T1000 (cell line): ENCODE results near the gene ADAMTS2.

ENCODE experiments used
- DNase-seq: peaks from one replicate; lab custom pipeline; 2025; ENCODE audit warnings: mixed read lengths; lab: John Stamatoyannopoulos, UW

The ADAMTS2 gene

DNA sequence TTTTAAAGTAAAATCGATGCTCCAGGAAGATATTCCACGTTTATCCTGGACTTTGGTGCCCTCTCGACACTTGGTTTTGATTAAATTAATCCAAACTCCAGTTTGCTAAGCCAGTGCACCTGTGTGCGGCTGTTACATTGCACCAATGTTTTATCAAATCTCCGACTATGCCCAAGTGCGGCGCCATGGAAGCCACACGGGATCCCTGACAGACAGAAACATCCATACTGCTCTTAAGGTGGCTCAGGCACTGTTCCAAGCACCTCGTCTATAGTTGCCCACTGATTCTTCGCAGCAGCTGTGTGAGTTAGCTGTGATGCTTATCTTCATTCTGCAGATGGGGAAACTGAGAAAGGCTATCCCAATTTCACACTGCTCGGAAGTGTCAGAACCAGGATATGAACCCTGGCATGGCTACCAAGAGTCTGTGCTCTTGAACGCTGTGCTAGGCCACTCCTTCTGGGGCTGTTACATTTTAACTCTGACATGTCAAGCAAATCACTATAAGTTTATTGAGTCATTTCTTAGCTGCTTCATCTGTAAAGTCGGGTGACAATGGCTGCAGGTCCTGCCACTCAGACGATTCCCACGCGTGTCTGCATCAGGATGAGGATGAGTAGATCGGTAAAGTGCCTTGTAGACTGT lies 113.0 kb downstream of the ADAMTS2 start:
- no peak for DNase-seq

DNA sequence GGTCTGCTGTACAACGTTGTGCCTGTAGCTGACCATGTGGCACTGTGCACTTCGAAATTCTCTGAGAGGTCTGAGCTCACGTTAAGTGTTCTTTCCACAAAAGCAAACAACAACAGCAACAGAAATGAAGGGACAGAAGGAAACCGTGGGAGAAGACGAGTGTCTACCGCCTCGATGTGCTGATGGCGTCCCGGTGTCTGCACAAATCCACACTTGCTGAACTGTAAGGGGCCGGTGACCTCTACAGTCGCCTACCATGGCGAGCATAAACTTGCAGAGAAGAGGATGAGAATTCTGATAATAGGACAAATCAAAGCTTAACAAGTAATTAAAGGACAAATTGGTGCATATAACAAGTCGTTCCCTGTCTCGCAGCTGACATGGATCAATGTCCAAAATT lies 114.0 kb downstream of the ADAMTS2 start:
- no peak for DNase-seq

DNA sequence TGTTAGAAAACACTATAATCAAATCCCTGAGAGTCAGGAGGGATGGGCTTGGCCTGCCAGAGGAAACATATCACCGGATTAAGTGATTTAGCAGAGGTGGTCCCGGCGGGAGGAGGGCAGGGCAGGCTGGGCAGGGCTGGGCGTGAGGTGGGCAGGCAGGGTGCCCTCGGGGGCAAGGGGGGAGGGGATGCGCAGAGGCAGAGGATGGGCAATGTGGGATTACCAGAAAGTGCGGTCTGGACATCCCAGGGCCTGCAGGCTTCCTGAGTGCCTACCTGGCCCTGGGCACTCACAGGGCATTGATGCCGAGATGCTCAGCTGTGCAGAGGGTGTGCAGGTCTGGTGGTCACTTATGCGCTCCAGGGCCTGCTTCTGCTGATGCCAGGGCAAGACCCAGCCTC lies 115.2 kb downstream of the ADAMTS2 start:
- no peak for DNase-seq

DNA sequence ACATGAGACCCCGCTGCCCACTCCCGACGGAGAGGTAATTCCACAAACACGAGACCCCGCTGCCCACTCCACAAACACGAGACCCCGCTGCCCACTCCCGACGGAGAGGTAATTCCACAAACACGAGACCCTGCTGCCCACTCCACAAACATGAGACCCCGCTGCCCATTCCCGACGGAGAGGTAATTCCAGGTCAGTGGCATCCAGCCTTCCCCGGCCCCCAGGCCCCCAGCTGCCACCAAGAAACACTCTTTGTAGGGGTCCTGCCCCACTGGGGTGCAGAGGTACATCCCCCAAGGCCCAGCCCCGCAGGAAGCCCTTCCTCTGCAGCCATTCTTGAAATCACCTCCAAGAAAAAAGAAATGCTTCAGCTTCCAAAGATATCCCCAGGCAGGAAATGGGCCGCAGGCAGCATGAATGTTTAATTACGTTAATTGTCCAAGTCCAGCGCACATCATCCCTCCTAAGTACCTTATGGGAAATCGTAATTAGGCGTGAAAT lies 115.9 kb downstream of the ADAMTS2 start:
- DNase-seq: no peak

DNA sequence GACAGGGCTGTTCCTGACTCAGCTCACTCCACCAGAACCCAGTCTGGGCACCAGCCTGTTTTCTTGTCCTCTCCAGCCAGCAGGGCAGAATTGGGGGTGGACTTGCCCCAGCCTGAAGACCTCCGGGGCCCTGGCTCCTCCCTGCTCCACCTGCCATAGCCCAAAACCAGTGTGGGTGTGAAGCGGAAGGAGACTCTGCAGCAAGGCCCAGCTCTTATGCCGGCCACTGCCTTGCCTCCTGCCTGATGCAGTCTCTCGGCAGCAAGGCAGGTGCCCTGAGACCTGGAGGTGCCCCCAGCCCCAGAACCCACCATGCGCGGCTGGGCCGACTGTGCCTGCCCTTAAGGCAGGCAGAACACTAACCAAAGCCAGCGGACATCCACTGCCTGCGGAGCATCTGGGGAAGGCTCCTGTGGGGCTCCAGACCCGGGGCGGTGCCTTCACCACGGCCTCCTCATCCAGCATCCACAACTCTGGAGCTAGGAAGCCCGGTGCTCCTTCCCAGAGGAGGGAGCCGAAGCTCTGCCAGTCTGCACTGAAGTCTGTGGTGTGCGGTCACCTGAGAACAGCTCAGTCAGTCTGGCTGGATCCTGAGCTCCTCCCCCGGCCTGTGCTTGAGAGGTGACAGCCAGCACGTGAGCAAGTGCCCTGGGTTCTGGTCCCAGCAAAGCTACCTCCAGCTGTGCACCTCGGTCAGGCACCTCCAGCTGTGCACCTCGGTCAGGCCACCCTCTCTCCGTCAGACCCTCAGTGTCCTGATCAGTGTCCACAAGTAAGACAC lies 116.7 kb downstream of the ADAMTS2 start:
- DNase-seq: no peak

DNA sequence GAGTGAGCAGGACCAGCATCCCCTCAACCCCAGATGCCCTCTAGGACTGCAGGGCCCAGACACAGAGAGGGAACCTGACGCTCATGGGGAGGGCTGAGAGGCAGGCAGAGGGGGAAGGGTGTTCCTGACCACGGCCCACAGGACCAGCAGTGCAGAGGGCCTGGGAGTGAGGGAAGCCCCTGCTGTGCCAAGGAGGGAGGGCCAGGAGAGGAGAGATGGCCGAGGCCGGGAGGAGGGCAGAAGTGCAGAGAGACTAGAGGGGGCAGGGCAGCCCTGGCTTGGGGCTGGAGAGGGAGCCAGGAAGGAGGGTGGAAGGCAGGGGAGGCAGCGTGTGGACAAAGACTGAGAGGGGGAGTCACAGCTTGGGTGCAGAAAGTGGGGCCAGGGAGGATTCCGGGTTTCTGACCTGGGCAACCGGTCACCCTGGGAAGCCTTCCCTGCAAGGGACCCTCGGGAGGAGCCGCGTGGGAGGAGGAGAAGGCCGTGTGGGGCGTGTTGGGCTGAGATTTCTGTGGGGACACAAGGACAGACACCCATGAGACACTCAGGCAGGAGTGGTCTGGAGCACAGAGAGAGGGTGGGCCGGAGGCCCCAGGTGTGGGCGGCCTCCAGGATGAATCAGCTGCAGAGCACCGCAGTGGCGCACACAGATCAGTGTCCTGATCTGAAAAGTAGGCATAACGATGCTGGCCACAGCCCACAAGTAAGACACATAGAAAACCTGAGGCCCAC lies 117.5 kb downstream of the ADAMTS2 start:
- DNase-seq: no peak

DNA sequence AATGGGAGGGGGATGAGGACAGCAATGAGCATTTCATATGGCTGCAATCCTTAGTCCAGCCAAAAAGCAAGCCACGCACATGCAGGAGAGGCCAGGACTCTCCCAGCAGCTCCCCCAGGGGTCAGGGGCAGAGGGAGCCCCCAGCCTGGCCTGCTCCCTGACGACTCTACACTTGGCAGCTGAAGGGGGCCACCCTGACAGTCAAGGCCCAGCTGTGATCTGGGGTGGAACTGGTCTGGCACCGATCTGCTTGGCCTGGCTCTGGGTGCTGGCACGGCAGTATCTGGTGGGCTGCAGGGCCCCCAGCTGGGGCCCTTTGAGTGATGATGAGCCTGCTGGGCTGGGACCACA lies 118.1 kb downstream of the ADAMTS2 start:
- DNase-seq: no peak

DNA sequence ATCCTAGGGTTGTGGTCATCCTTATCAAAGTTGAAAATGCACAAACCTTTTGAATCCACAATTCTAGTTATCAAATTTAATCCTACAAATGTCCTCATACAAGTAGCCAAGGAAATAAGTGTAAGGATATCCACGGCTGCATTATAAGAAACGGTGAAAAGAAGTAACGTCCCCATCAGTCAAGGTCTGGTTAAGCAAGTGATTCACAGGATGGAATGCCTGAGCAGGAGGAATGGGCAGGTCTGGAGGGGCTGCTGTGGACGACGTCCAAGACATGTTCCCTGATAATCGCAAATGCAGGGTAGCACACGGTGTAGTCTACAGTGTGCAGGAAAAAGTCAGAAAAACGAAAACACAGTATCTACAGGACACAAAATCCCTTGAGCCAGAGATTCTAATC lies 118.6 kb downstream of the ADAMTS2 start:
- DNase-seq: no peak

DNA sequence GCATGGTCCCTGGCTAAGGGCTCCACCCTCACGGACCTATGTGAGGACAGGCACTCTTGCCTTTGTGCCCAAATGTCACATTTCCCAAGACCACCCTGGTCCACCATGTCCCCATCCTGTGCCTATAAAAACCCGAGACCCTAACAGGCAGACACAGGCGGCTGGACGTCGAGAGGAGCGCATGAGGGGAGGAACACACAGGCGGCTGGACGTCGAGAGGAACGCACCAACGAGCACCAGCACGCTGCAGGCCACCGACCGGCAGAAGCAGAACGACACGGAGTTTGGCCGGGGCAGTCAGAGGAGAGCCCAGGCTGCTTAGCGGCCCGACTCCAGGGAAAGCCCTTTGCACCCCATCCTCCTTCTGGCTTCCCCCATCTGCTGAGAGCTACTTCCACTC lies 119.9 kb downstream of the ADAMTS2 start:
- no peak for DNase-seq

DNA sequence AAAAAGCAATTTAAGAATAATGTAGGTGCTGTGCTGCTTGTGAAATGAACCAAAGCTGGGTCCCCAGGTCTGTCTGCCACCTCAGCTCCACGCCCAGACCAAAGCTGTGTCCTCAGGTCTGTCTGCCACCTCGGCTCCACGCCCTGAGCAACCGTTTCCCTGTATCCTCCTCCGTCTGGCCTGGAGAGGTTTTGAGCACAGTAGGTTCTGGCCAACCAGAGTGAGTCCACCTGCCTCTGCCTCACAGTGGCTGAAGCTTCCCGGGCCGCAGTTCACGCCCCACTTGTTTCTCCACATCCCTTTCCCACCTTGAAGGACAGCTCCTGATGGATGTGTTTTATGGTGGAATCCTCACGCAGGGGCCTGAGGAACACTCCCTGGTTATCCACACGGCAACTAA lies 120.5 kb downstream of the ADAMTS2 start:
- no peak for DNase-seq

DNA sequence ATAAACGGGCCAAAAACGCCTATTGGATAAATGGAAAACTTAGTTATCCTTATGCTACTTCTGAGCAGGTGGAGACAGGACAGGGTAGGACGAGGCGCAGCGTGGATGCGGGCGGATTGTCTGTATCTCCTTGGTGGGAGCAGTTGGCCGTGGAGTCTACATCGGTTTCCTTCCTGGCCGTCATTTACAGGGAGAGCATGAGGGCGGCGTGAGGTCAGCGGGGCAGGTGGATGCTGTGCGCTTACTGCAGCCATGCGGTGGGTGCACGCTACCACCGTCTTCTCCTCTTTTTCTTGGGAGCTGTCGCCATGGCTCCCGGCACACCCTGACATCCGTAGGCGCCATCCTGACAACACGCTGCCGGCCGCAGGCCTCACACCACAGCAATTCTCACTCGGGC lies 121.3 kb downstream of the ADAMTS2 start:
- DNase-seq: no peak

DNA sequence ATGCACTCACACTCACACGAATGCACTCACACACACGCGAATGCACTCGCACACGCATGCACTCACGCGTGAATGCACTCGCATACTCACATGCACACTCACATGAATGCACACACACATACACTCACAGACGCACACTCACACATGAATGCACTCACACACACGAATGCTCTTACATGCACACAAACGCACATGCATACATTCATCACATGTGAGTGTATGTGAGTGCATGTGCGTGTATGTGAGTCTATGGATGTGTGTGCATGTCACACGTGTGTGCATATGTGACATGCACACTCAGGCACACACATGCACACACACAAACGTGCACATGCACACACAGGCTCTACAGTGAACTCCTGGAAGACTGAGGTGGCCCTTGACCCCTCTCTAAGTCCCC lies 121.7 kb downstream of the ADAMTS2 start:
- no peak for DNase-seq

DNA sequence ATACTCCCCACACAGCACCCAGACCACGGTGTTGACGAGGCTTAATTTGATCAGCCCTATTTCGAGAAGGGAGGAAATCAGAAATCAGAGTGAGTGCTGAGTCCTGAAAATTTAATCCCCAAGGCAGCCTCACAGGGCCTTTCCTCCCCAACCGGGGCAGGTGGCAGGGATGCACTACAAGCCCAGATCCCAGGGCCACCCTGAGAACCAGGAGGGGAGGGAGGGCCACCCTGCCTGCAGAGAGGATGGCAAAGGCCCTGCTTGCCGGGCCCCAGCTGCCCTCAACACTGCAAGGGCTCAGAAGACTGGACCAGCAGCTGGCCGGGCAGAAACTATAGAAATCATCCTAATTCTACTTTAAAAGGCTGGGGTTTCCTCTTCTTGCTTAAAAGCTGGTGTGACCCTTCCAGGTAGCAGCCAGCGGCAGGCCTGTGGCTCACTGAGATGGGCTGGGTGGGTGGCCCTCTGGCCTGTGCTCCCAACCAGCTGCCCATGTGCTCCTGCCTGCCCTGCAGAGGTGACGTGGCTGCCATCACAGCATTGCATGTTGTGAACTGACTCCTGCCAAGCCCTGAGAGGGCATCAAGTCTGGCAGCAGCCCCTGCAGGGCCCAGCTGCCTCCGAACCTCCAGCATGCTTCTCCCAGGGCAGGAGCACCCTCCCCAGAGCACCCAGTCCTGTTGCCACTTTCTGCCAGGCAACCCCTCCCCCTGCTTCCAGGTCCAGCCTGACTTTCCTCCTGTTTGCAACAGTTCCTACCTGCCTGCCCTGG lies 122.8 kb downstream of the ADAMTS2 start:
- no peak for DNase-seq

DNA sequence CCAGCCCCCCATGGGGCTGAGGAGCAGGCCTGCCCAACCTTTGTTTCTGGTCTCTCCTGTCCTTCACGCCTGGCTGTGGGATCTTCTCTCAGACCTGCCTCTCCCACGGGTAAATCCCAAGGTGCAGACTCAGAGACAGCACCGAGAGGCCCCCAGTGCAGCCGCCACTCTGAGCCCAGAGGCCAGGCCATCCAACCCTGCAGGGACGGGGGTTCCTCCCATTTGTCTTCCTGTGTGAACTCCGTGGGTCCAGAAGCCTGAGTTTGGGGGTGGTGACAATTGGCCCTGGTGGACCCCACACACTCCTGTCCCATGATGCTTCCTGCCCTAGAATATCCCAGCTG lies 123.4 kb downstream of the ADAMTS2 start:
- DNase-seq: no peak

DNA sequence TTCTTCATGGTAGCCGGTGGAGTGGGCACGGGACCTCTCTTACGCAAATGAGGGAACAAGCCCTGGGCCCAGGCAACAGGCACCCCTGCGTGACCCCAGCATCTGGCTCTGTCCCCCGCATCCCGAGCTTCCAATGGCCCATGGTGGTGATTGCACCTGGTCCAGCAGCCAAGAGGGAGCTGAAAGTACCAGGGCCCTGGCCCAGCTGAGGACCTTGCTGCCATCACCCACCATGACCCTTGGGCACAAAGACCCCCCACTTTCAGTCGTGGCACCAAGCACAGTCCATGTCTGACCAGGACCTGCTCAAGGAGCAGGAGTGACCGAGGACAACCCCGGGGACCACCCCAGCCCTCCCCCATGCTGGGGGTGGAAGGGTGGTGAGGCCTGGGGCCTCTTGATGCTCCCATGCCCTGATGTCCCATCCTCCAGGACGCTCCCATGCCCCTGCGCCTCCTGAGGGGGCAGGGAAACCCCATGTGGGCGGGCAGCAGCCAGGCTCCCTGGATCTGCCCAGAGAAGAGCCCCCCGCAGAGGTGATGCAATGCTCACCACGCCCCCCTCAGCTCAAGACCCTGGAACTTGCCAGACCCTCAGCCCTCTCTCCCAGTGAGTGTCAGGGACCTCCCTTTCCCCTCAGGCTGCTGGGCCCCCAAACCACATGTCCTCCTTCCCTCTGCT lies 123.9 kb downstream of the ADAMTS2 start:
- DNase-seq: no peak

DNA sequence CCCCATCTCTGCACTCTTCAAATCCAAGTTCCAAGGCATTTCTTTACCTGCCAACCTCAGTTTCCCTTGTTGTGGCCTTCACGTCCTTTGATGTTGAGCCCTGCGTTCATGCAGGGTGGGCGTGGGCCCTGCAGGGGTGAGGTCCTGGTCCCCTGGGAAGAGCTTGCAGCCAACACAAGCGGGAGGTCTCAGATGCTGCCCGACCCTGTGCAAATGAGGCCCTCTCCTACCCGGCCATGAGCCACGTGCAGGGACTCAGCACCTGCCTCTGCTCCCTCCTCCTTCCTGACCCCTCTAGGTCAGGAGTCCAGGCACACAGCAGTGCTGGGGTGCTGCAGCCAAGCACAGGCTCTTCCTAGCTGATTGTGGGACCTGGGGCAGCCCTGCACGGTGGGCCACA lies 124.5 kb downstream of the ADAMTS2 start:
- no peak for DNase-seq

DNA sequence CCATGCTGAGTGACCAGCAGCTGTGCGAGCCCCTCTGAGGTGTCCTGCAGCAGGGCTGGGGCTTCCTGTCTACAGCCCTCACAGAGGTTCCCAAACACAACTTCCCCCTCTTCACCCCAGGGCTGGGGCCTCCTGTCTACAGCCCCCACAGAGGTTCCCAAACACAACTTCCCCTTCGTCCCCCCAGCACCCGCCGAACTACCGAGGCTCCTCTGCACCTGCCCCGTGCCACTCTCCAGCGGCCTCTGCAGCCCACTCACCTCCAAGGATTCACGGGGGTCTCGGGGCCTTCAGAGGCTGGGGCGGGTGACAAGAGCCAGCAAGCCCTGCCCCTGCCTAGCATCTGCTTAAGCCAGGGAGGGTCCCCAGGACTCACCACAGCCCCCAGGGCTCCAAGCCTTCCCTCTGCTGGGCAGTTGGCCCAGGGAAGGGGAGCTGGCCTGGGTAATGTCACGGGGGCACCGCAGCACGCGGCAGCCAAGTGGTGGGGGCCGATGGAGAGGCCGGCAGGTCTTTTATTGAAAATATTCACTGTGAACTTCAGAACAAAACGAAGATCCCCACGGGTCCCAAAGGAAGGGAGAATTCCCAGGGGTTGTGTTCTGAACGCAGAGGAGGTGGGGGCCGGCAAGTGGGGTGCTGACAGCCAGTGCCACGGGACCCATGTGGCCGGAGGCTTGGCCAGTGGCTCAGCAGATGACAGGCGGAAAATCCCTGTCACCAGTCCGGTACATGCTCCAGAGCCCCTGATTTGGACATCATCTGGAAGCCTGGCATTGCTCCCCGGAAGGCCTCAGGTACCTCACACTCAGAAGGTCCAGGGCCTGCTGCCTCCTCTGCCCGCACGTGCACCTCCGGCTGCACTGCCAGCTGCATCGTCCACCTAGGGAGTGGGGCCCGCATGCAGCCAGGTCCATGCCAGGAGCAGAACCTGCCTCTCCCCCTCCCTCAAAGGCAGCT lies 125.3 kb downstream of the ADAMTS2 start:
- DNase-seq: no peak

DNA sequence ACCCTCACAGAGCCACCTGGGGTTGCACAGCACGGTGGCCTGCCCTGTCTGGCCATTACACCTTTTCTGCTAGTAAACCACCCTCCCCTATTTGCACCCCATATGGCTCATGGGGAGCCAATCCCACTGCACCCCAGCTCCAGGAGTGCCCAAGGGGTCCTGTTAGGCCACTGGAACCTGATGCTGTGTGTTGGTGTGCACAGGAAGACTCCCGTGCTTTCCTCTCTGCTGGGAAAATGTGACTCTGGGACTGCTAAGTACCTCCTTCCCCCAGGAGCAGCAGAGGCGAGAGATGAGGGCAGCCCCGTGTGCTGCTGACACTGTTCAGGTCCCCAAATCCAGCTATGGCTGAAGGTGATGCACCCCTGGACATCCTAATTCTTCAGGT lies 126.3 kb downstream of the ADAMTS2 start:
- DNase-seq: no peak

DNA sequence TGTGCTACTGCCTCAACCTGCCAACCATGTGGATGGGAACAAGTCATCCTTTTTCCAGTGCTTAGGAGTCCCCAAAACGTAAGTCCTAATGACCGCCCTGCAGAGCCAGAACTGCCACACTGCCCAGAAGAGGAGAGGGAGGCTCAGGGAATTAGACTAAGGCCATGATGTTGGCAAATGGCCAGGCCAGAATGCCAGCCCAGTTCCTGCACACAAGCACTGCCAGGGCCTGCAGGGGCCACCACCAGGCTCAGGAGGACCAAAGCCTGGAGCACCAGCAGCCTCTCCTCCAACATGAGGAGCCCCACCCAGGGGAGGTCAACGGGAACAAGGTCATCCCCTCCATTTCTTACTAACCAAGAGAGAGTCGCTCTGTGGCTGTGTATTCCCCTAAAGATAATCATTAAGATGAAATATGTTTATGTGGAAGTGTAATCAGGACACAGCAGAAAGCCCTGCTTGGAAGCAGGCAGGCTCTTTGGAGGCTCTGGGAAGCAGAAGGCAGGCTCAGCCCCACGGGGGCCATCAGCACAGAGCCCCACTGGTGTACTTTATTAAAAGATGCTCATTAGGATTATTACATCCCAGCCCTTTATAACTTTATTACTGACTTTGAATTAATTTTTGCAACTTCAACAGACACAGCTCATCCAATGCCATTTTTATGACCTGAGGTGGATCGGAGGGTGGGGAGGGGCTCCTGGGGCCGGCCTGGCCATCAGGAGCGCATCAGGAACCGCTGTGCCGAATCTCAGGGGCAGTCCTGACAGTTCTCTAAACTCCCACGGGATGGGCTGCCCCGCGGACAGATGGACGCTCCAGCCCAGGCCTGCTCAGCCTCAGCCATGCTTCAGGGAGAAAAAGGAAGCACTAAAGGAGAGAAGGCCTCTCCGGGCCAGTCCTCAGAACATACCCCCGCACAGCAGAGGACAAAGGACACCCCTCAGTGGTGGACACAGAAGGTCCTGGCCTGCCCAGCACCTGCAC lies 127.0 kb downstream of the ADAMTS2 start:
- DNase-seq: no peak
